T-helper 17 cell (primary cell): ENCODE data around the gene ZNF165. TPM values are rescaled to one million over a fixed set of nuclear protein-coding genes. Genes with fewer than 3 reads are reported as not detected.
A peak's percentile ranks its signal among the peaks of the same experiment; 100 is the strongest.
"Not testable (repeated sequence)": the region's sequence is repeated elsewhere in the genome, so short reads cannot be mapped to it uniquely, and the experiment has no call there.

Source experiments
- ATAC-seq: fragments of 150-1000 bp; cut with Tn5 transposase; 2 replicates; pipeline ENCODE4 v1.10.0; 2021; ENCODE audit warnings: mild to moderate bottlenecking, moderate library complexity
- DNase-seq, 3 donors: peaks; one replicate each; pipeline versions ENCODE4 v3.0.0 to v3.0.0-alpha.2; 2020 to 2021
- H3K9me3 ChIP-seq: one replicate; pipeline ENCODE4 v1.7.0; 2013; ENCODE audit warnings: low read length, mild to moderate bottlenecking; ENCODE audit not compliant: control insufficient read depth, poor library complexity, severe bottlenecking
- H3K27ac Mint-ChIP-seq: one replicate; pipeline ENCODE4 v1.8.0; 2022; ENCODE audit warnings: mild to moderate bottlenecking, moderate library complexity, mixed read lengths
- H3K27me3 Mint-ChIP-seq: one replicate; pipeline ENCODE4 v1.8.0; 2022; ENCODE audit warnings: mixed read lengths
- H3K36me3 Mint-ChIP-seq: one replicate; pipeline ENCODE4 v1.8.0; 2022; ENCODE audit warnings: low read depth, mixed read lengths
- H3K4me1 Mint-ChIP-seq: one replicate; pipeline ENCODE4 v1.8.0; 2022; ENCODE audit warnings: mild to moderate bottlenecking, mixed read lengths
- H3K4me3 Mint-ChIP-seq: one replicate; pipeline ENCODE4 v1.8.0; 2022; ENCODE audit warnings: mild to moderate bottlenecking, moderate library complexity, mixed read lengths
- total RNA-seq, 4 donors: library from RNA in 2 of 4; stranded (reverse) in 2 of 4; gene quantifications; one replicate each; pipeline ENCODE4 v1.2.3 and lab custom pipeline; 2022 to 2026

Gene ZNF165
- total RNA-seq (1 to 10 TPM; 4.7 to 5.4 TPM), total RNA-seq (lab: John Stamatoyannopoulos, UW) (7.2 to 11.2 reads per million in 2 donors)

DNA sequence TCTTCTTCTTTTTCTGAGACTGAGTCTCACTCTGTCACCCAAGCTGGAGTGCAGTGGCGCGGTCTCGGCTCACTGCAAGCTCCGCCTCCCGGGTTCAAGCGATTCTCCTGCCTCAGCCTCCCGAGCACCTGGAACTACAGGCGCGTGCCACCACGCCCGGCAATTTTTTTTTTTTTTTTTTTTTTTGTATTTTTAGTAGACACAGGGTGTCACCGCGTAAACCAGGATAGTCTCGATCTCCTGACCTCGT, at the start of gene ZNF165:
Gene ZNF165 (plus strand): TSS at position 188 of the 250 bp plus-strand sequence. CDS start 4,913 bp downstream, outside the sequence.
- H3K4me3 Mint-ChIP-seq = peak within 1 kb of the TSS; percentile 90
- not testable (repeated sequence) for H3K36me3 Mint-ChIP-seq, H3K27me3 Mint-ChIP-seq, H3K9me3 ChIP-seq
- ATAC-seq (peak; percentile 36), DNase-seq (peak in 1 of 3 donors; percentile 27)
- peak within 1 kb of the TSS; percentile 98 for H3K27ac Mint-ChIP-seq
- peaks cover 22% of the 10 kb centered on the region for H3K4me1 Mint-ChIP-seq

- Mint-ChIP-seq H3K4me3 (no peak overlapping the region), H3K27me3 (peaks cover 44% of the 10 kb centered on the region), H3K4me1 (no peaks in the 10 kb centered on the region), H3K36me3 (no peaks in the 10 kb centered on the region), H3K27ac (no peak overlapping the region)
- DNase-seq = no peak
- no peak for ATAC-seq
- no peaks in the 10 kb centered on the region for H3K9me3 ChIP-seq
Observed at GRCh38 chr6:28053584-28053983, 26.8 kb upstream of the ZNF165 start.

GRCh38 chr6:28060405-28060804, 20.0 kb upstream of the ZNF165 start:
- peaks cover 2% of the 10 kb centered on the region for H3K4me1 Mint-ChIP-seq
- no peaks in the 10 kb centered on the region for H3K9me3 ChIP-seq
- H3K36me3 Mint-ChIP-seq = peaks cover 5% of the 10 kb centered on the region
- H3K27ac Mint-ChIP-seq = no peak overlapping the region
- DNase-seq = no peak
- ATAC-seq = no peak
- no peak overlapping the region for H3K4me3 Mint-ChIP-seq
- H3K27me3 Mint-ChIP-seq = peaks cover 42% of the 10 kb centered on the region

DNA sequence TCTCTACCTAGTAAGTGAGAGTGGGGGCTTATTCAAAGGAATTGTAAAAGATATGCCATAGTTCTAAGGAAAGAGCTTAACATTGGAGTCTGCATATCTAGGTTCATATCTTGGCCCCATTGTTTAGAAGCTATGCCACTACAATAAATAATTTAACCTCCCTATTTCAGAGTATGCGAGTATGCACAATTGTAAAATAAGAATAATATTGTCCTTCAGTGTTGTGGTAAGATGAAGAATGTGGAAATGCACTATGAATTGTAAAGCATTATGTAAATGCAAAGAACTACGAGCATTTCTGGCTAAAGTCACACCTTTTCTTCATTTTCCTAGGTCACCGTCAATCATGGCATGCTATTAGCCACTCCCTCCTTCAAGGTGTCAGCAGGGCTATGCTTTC, 16.1 kb upstream of the ZNF165 start:
- DNase-seq = no peak
- Mint-ChIP-seq H3K4me3 (no peak overlapping the region), H3K27ac (no peak overlapping the region), H3K4me1 (peaks cover 2% of the 10 kb centered on the region), H3K27me3 (peaks cover 56% of the 10 kb centered on the region), H3K36me3 (peaks cover 9% of the 10 kb centered on the region)
- no peaks in the 10 kb centered on the region for H3K9me3 ChIP-seq
- no peak for ATAC-seq

GRCh38 chr6:28068067-28068466, 12.3 kb upstream of the ZNF165 start:
- no peak overlapping the region for H3K27ac Mint-ChIP-seq
- ATAC-seq = no peak
- H3K36me3 Mint-ChIP-seq = peaks cover 7% of the 10 kb centered on the region

GRCh38 chr6:28070968-28071367, 9.4 kb upstream of the ZNF165 start:
- not testable (repeated sequence) for ATAC-seq, H3K36me3 Mint-ChIP-seq, H3K4me3 Mint-ChIP-seq, H3K4me1 Mint-ChIP-seq, H3K9me3 ChIP-seq, DNase-seq, H3K27ac Mint-ChIP-seq
- peaks cover 49% of the 10 kb centered on the region for H3K27me3 Mint-ChIP-seq

More at GRCh38 chr6:28068067-28068466, 12.3 kb upstream of the ZNF165 start:
- DNase-seq = no peak
- Mint-ChIP-seq H3K4me1 (peaks cover 2% of the 10 kb centered on the region), H3K4me3 (no peak overlapping the region), H3K27me3 (peaks cover 57% of the 10 kb centered on the region)
- H3K9me3 ChIP-seq = no peaks in the 10 kb centered on the region

- H3K27ac Mint-ChIP-seq = peak overlapping the region; percentile 32
- no peaks in the 10 kb centered on the region for H3K9me3 ChIP-seq
- peaks cover 9% of the 10 kb centered on the region for H3K27me3 Mint-ChIP-seq
- H3K4me1 Mint-ChIP-seq = peaks cover 22% of the 10 kb centered on the region
- ATAC-seq (no peak), DNase-seq (no peak)
- H3K4me3 Mint-ChIP-seq = no peak overlapping the region
- peaks cover 4% of the 10 kb centered on the region for H3K36me3 Mint-ChIP-seq
Observed at GRCh38 chr6:28078050-28078449, 2.3 kb upstream of the ZNF165 start.

- H3K27ac Mint-ChIP-seq = no peak overlapping the region
- no peak overlapping the region for H3K4me3 Mint-ChIP-seq
Observed at GRCh38 chr6:28078836-28079235, 1.5 kb upstream of the ZNF165 start.

GRCh38 chr6:28080631-28081485, 490 bp downstream of the ZNF165 start:
- H3K4me1 Mint-ChIP-seq = peaks cover 22% of the 10 kb centered on the region
- ATAC-seq (peak; percentile 79), DNase-seq (peak; percentile 74 to 91 (median 82))
- H3K9me3 ChIP-seq = no peaks in the 10 kb centered on the region
- no peaks in the 10 kb centered on the region for H3K36me3 Mint-ChIP-seq
- no peaks in the 10 kb centered on the region for H3K27me3 Mint-ChIP-seq
- peak overlapping the region; percentile 90 for H3K4me3 Mint-ChIP-seq
- peak overlapping the region; percentile 98 for H3K27ac Mint-ChIP-seq

More at GRCh38 chr6:28078836-28079235, 1.5 kb upstream of the ZNF165 start:
- ATAC-seq (no peak), DNase-seq (no peak)
- peaks cover 22% of the 10 kb centered on the region for H3K4me1 Mint-ChIP-seq
- H3K27me3 Mint-ChIP-seq = peaks cover 2% of the 10 kb centered on the region
- no peaks in the 10 kb centered on the region for H3K9me3 ChIP-seq
- no peaks in the 10 kb centered on the region for H3K36me3 Mint-ChIP-seq

DNA sequence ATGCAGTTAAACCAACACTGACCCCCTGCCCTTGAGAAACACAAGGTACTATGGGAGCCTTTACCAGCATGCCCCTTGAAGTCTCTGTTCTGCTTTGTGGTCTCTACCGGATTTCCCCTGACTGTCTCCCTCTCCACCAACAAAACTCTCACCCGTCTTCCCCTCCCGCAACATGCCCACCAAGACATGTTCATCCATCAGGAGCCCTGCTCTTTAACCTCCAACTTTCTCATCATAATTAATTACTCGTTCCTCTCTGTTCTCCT, 1.1 kb downstream of the ZNF165 start:
- peaks cover 22% of the 10 kb centered on the region for H3K4me1 Mint-ChIP-seq
- no peaks in the 10 kb centered on the region for H3K27me3 Mint-ChIP-seq
- H3K9me3 ChIP-seq = no peaks in the 10 kb centered on the region
- ATAC-seq = peak; percentile 63
- H3K27ac Mint-ChIP-seq = peak overlapping the region; percentile 98
- H3K4me3 Mint-ChIP-seq = peak overlapping the region; percentile 90
- H3K36me3 Mint-ChIP-seq = no peaks in the 10 kb centered on the region
- DNase-seq = peak in 2 of 3 donors; percentile 22 to 38

- no peak for DNase-seq
- no peak for ATAC-seq
- Mint-ChIP-seq H3K27me3 (no peaks in the 10 kb centered on the region), H3K4me3 (peak overlapping the region; percentile 4), H3K36me3 (no peaks in the 10 kb centered on the region), H3K4me1 (peaks cover 22% of the 10 kb centered on the region), H3K27ac (no peak overlapping the region)
- H3K9me3 ChIP-seq = no peaks in the 10 kb centered on the region
Observed at GRCh38 chr6:28082939-28083338, 2.6 kb downstream of the ZNF165 start.

GRCh38 chr6:28089054-28089453, 8.7 kb downstream of the ZNF165 start:
- DNase-seq = no peak
- H3K4me3 Mint-ChIP-seq = no peak overlapping the region
- peaks cover 12% of the 10 kb centered on the region for H3K9me3 ChIP-seq
- no peak overlapping the region for H3K27ac Mint-ChIP-seq
- no peaks in the 10 kb centered on the region for H3K4me1 Mint-ChIP-seq
- H3K36me3 Mint-ChIP-seq = peaks cover 3% of the 10 kb centered on the region
- H3K27me3 Mint-ChIP-seq = no peaks in the 10 kb centered on the region
- no peak for ATAC-seq

DNA sequence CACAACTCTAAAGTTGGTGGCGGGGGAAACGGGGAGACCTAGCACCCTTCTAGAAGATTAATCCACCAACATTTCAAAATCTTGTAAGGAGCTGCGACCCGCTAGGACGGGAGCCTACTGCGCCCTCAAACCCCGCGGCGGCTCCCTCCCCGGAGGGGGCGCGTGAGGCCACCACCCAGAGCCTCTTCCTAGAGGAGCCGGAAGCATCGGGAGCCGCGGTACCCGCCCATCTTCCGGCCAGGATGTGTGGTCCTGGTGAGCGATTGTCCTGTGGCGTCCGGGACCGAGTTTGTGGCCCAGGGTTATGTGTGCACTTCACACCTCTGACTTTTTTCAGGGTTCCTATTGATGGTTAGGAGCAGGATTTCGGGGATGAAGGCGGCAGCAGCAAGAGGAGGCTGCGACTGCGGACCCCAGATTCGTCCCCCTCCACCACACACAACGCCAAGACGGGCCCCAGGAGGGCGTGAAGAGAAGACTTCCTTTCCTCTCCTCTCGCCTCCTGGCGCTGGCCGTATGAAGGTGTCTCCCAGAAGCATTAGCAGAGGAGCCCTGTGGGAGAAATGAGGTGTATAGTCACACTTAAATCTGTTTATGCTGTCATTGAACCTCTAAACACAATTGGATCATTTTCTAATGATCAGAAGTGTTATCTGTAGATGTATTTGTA, 10.7 kb downstream of the ZNF165 start:
- H3K36me3 Mint-ChIP-seq = peaks cover 5% of the 10 kb centered on the region
- H3K9me3 ChIP-seq = peaks cover 12% of the 10 kb centered on the region
- DNase-seq (no peak), ATAC-seq (no peak)
- H3K4me3 Mint-ChIP-seq = no peak overlapping the region
- no peaks in the 10 kb centered on the region for H3K4me1 Mint-ChIP-seq
- no peak overlapping the region for H3K27ac Mint-ChIP-seq
- peaks cover 5% of the 10 kb centered on the region for H3K27me3 Mint-ChIP-seq

GRCh38 chr6:28102222-28102621, 21.9 kb downstream of the ZNF165 start:
- not testable (repeated sequence) for H3K4me3 Mint-ChIP-seq, H3K27ac Mint-ChIP-seq, H3K36me3 Mint-ChIP-seq

More at GRCh38 chr6:28102222-28102621, 21.9 kb downstream of the ZNF165 start:
- H3K4me1 Mint-ChIP-seq, H3K9me3 ChIP-seq, DNase-seq, ATAC-seq: not testable (repeated sequence)
- H3K27me3 Mint-ChIP-seq = peaks cover 19% of the 10 kb centered on the region
